A549 (cell line): ENCODE measurements around the gene SNX5. TPM values are rescaled to one million over a fixed set of nuclear protein-coding genes. Genes with fewer than 3 reads are reported as not detected.

ENCODE experiments used
- ATAC-seq, 2 experiments: fragments of 200-7000 bp in 1 of 2; fragments of >200 bp in 1 of 2; cut with Nextera tagmentation in 1 of 2; cut with Tn5 transposase in 1 of 2; 3 replicates each; pipeline versions ENCODE4 v1.8.0 to v1.9.1; 2018 to 2020; ENCODE audit warnings: mild to moderate bottlenecking in 1 of 2, moderate library complexity in 1 of 2
- CTCF ChIA-PET: fragments of 300-600 bp; sonication (Branson Sonifier 250); formaldehyde crosslinking; extraction: SDS; loops from one replicate; lab custom pipeline; 2021; ENCODE audit warnings: antibody characterized with exemption, inconsistent platforms; lab: Yijun Ruan, JAX
- POLR2A ChIA-PET: fragments of 350-600 bp; formaldehyde crosslinking; extraction: SDS; loops from one replicate; lab custom pipeline; 2021; ENCODE audit warnings: antibody characterized with exemption, inconsistent platforms; lab: Yijun Ruan, JAX
- DNase-seq, 2 experiments: peaks; one replicate each; pipeline versions ENCODE4 v3.0.0 to v3.0.0-alpha.2; 2011 to 2016; ENCODE audit warnings: low read depth in 1 of 2, low spot score in 1 of 2
- FAIRE-seq: peaks from 2 replicates; lab custom pipeline; 2011; peaks lifted over from hg19 to GRCh38; lab: Jason Lieb, UNC
- H3K27ac ChIP-seq, 2 experiments: fragments of >200 bp; sonication (Bioruptor Twin); formaldehyde crosslinking; 3 replicates each; pipeline ENCODE4 v1.5.1; 2016 to 2017
- H3K4me1 ChIP-seq: fragments of >200 bp; sonication (Bioruptor Twin); formaldehyde crosslinking; 3 replicates; pipeline ENCODE4 v1.6.1; 2016
- H3K4me2 ChIP-seq: fragments of >200 bp; sonication (Bioruptor Twin); formaldehyde crosslinking; 3 replicates; pipeline ENCODE4 v1.6.1; 2016
- H3K4me3 ChIP-seq: fragments of >200 bp; sonication (Bioruptor Twin); formaldehyde crosslinking; 3 replicates; pipeline ENCODE4 v1.5.1; 2016
- H3K9me3 ChIP-seq: fragments of >200 bp; sonication (Bioruptor Twin); formaldehyde crosslinking; 3 replicates; pipeline ENCODE4 v1.6.1; 2016
- CEBPB ChIP-seq, 2 experiments: fragments of >200 bp in 1 of 2; sonication (Bioruptor Twin) in 1 of 2; formaldehyde crosslinking in 1 of 2; IDR thresholded peaks; 2 replicates each; pipeline ENCODE4 v1.6.1; 2012 to 2016
- CHD4 ChIP-seq: fragments of 200-600 bp; sonication (generic); IDR thresholded peaks from 2 replicates; pipeline ENCODE4 v1.6.1; 2016; ENCODE audit warnings: antibody characterized with exemption, mild to moderate bottlenecking, borderline replicate concordance
- CTCF ChIP-seq: fragments of >200 bp; sonication (Bioruptor Twin); formaldehyde crosslinking; IDR thresholded peaks from 3 replicates; pipeline ENCODE4 v1.5.1; 2016
- ELK1 ChIP-seq: fragments of 150-350 bp; IDR thresholded peaks from 2 replicates; pipeline ENCODE4 v1.6.1; 2014; ENCODE audit warnings: low read depth, mild to moderate bottlenecking, low read length
- FOSB ChIP-seq: fragments of 250-450 bp; sonication (Bioruptor Pico); IDR thresholded peaks from 2 replicates; pipeline ENCODE4 v1.5.0; 2020; ENCODE audit warnings: mild to moderate bottlenecking, moderate library complexity
- HES2 ChIP-seq: fragments of >200 bp; sonication (Bioruptor Twin); formaldehyde crosslinking; IDR thresholded peaks from 2 replicates; pipeline ENCODE4 v1.6.1; 2016
- HEYL ChIP-seq: fragments of 250-450 bp; sonication (Bioruptor Pico); IDR thresholded peaks from 2 replicates; pipeline ENCODE4 v1.8.0; 2021; ENCODE audit warnings: mild to moderate bottlenecking, moderate library complexity
- HMGXB4 ChIP-seq: fragments of 250-450 bp; sonication (Bioruptor Pico); IDR thresholded peaks from 2 replicates; pipeline ENCODE4 v1.5.0; 2021; ENCODE audit warnings: mild to moderate bottlenecking, moderate library complexity, borderline replicate concordance
- KDM1A ChIP-seq: fragments of 200-600 bp; sonication (generic); IDR thresholded peaks from 2 replicates; pipeline ENCODE4 v1.6.1; 2016; ENCODE audit warnings: low read depth, mild to moderate bottlenecking
- MAX ChIP-seq: IDR thresholded peaks from 2 replicates; pipeline ENCODE4 v1.6.1; 2012
- NPAS2 ChIP-seq: fragments of 250-450 bp; sonication (Bioruptor Pico); IDR thresholded peaks from 2 replicates; pipeline ENCODE4 v1.8.0; 2022; ENCODE audit warnings: mild to moderate bottlenecking, moderate library complexity, borderline replicate concordance
- POLR2AphosphoS2 ChIP-seq: conservative IDR thresholded peaks from 2 replicates; pipeline ENCODE4 v1.6.1; 2012; ENCODE audit warnings: low read length, improper control_type of control experiment, inconsistent platforms
- RAD21 ChIP-seq, 2 experiments: fragments of >200 bp in 1 of 2; sonication (Bioruptor Twin) in 1 of 2; formaldehyde crosslinking in 1 of 2; IDR thresholded peaks in 1 of 2; conservative IDR thresholded peaks in 1 of 2; 2 replicates in 1 of 2; 3 replicates in 1 of 2; pipeline ENCODE4 v1.6.1; 2012 to 2018; ENCODE audit warnings: inconsistent platforms in 1 of 2
- RFX5 ChIP-seq: fragments of 450-650 bp; IDR thresholded peaks from 2 replicates; pipeline ENCODE4 v1.7.1; 2014; ENCODE audit warnings: antibody characterized with exemption, mild to moderate bottlenecking, moderate library complexity
- RNF2 ChIP-seq: fragments of 200-600 bp; sonication (generic); IDR thresholded peaks from 2 replicates; pipeline ENCODE4 v1.6.1; 2016; ENCODE audit warnings: low read depth, mild to moderate bottlenecking, antibody characterized with exemption, moderate library complexity, borderline replicate concordance
- SMC3 ChIP-seq: fragments of >200 bp; sonication (Bioruptor Twin); formaldehyde crosslinking; IDR thresholded peaks from 3 replicates; pipeline ENCODE4 v1.6.1; 2018; ENCODE audit warnings: inconsistent platforms
- TP53 ChIP-seq: fragments of 250-450 bp; sonication (Bioruptor Pico); IDR thresholded peaks from 2 replicates; pipeline ENCODE4 v1.5.0; 2021; ENCODE audit warnings: mild to moderate bottlenecking, moderate library complexity
- ZSCAN20 ChIP-seq: fragments of 250-450 bp; sonication (Bioruptor Pico); IDR thresholded peaks from 2 replicates; pipeline ENCODE4 v1.8.0; 2022; ENCODE audit warnings: mild to moderate bottlenecking, moderate library complexity
- WGBS: methylation state at CpG from one replicate; pipeline ENCODE4 v1.1.6; 2017; ENCODE audit errors: missing lambda C conversion rate; 5-methylcytosine and 5-hydroxymethylcytosine counted together
- polyA plus RNA-seq, 4 experiments: library from polyadenylated mRNA; depleted of rRNA in 3 of 4; stranded (reverse); fragments of >200 nt; fragmentation: RNase III in 1 of 4; extraction: RNeasy Plus Mini Kit Qiagen cat#74134 plus additional on column Dnase treatment in 1 of 4; gene quantifications; 2 replicates in 3 of 4; 3 replicates in 1 of 4; pipeline ENCODE4 v1.2.3, GENCODE V29; 2011 to 2017

Gene SNX5
- polyA plus RNA-seq, 2 of the 4 experiments (the other 2 are of a cell fraction) = 225 to 342 TPM

GRCh38 chr20:17998446-17998845 is 29.9 kb upstream of the SNX5 start (continued):
- TF ChIP-seq ELK1 (no peak), RNF2 (no peak), RAD21 (conservative IDR thresholded peaks at IDR 0.05 in 1 of 2, IDR thresholded peaks at IDR 0.05 in 1 of 2) (no peak), CEBPB (IDR thresholded peaks at IDR 0.05) (no peak), HES2 (no peak), NPAS2 (no peak), RFX5 (no peak)

- DNase-seq = peak; percentile 58 to 66
- WGBS = 19% methylated on average over 16 of the region's 16 CpGs
- no peak for TF ChIP-seq MAX
- peak; percentile 98 for TF ChIP-seq CTCF
- no peak for TF ChIP-seq POLR2AphosphoS2
- no peak for TF ChIP-seq HEYL (CRISPR knock-in tag)
- TF ChIP-seq TP53 (CRISPR knock-in tag) = no peak
- no peak for TF ChIP-seq ZSCAN20 (CRISPR knock-in tag)
- TF ChIP-seq HMGXB4 (CRISPR knock-in tag) = no peak
- no peak for TF ChIP-seq RNF2
- peak; percentile 82 for TF ChIP-seq SMC3
- TF ChIP-seq KDM1A = no peak
- TF ChIP-seq RAD21 (conservative IDR thresholded peaks at IDR 0.05 in 1 of 2, IDR thresholded peaks at IDR 0.05 in 1 of 2) = peak; percentile 90 to 92
- no peak for TF ChIP-seq CHD4
- no peak for TF ChIP-seq FOSB (CRISPR knock-in tag)
- no peak overlapping the region for H3K27ac ChIP-seq
- no peak overlapping the region for H3K4me3 ChIP-seq
- peaks cover 4% of the 10 kb centered on the region; the same call in 2 of the 3 replicates for H3K4me1 ChIP-seq
- no peaks in the 10 kb centered on the region for H3K9me3 ChIP-seq
- CTCF ChIA-PET = interaction anchor here (0.6 to 5.1 kb wide), 58 partner anchors 8 to 1192 kb away, joined by 3 to 36 read pairs (median 4); partner anchors contain the start of gene RRBP1
- FAIRE-seq = peak; percentile 94
- POLR2A ChIA-PET = no interaction called here
- peak; percentile 64 to 81 for ATAC-seq
- H3K4me2 ChIP-seq = peak overlapping the region; percentile 41
Measured at GRCh38 chr20:17995967-17996819, 27.6 kb upstream of the SNX5 start.
